A549 treated with AZD9567 at 1 μM for 4 hours (cell line): ENCODE results near the gene FRS2. TPM values are rescaled to one million over a fixed set of nuclear protein-coding genes. Genes with fewer than 3 reads are reported as not detected.

Experiments
- total RNA-seq: library from RNA; stranded (reverse); fragments of 200-300 nt; extraction: Qiagen RNA extraction; gene quantifications from 5 replicates; pipeline ENCODE4 v1.2.3, GENCODE V29; 2022; ENCODE audit not compliant: insufficient read depth

Gene FRS2, protein sequence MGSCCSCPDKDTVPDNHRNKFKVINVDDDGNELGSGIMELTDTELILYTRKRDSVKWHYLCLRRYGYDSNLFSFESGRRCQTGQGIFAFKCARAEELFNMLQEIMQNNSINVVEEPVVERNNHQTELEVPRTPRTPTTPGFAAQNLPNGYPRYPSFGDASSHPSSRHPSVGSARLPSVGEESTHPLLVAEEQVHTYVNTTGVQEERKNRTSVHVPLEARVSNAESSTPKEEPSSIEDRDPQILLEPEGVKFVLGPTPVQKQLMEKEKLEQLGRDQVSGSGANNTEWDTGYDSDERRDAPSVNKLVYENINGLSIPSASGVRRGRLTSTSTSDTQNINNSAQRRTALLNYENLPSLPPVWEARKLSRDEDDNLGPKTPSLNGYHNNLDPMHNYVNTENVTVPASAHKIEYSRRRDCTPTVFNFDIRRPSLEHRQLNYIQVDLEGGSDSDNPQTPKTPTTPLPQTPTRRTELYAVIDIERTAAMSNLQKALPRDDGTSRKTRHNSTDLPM
- 7.8 to 19.1 TPM (median 11.1 TPM) in 5 replicates for total RNA-seq

DNA sequence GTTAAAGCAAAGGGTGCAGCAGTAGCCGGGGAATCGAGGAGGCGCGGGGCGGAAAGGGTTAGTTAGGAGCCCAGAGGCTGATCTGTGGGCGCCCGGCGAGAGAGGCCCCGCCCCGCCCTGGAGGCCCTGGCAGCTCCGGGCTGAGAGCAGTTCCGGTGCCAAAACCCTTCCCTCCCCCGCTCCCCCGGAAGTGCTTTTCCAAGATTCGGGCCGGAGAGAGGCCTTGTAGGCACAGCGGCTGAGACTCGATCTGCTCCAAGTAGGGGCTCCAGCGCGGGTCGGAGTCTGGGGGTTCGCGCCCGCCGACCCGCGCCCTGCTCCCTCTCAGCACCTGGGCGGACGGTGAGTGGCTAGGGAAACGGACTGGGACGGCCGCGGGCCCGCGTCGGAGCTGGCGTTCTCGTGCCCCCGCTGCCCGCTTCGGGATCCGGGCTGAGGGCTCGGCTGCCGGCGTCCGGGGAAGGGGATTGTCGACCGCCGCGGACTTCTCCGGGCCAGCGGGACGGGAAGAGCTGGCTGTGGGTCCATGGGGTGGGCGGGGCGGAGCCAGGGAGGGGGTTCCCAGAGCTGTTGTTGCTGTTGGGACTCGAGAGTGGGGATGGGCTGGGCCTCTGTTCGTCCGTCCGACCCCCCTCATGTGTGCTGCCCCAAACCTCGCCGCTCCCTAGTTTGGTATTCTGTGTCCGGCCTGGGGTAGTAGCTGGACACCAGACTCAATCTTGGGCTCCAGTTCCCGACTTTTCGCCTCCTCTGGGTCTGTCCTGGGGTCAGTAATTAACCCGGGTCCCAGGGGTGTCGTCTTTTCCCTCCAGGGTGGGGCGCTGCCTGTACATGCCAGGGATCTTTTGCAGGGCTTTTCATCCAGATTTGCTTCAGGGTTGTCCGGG is at the start of gene FRS2:
Gene FRS2, plus strand, starts transcription at position 200 of the 887 bp plus-strand sequence. CDS start 98,643 bp downstream, outside the sequence.

DNA sequence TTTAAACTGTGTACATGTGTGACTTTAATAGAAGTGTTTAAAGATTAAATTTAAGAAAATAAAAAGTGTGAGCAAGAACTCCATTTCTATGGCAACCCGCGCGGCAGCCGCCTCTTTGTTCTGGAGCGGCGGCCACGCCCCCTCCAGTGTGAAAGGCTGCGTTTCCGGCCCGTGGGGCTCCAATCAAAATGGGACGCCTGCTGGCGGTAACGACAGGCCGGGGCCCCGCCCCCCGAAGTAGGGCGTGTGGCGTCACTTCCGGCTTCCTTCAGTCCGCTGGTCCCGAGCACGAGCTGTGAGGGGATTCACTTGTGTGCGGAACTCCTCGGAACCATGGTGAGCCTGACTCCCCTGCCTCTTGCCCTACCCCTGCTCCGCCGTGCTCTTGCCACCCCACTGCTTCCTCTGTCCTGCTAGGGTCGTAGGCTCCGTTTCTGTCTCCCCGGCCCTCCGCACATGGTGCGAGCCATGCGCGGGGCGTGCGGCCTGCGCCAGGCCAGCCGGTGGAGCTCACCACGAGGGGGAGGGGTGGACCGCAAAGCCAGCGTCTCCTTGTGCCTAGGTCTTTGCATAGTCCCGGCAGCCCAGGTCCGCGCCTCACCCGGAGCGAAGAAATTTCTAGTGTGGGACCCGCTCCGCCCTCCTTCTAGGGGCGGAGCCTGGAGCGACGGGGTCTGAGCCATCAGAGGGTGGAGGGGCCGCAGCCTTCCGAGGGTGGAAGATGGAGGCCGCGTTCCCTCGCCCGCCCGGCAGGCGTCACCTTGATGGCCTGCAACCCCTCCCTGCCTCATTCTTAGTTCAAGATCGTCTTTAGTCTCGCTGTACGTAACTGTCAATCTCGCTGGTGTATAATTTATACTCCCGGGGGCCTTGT is 115.2 kb downstream of the FRS2 start, which contains the start of gene CCT2:
Gene CCT2, plus strand, starts transcription at position 271 of the 874 bp plus-strand sequence. Its CDS starts 63 bp downstream, at position 334.

DNA sequence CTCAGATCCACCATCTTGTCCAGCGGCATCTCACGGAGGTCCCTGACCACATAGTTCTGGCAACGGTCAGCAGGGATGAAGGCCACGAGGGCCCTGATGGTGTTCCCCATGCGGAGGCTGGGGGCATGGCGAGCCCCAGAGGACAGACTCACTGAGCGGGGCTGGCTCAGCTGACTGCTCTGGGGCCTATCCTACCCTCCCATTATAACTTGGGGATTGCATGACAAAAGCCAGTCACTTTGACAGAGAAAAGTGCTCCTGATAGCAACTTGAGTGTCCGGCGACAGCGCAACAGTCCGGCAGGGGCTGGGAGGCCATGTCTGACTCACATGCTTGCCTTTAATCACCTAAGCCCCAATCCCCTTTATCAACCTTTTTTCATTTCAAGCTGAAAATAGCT is 140.5 kb downstream of the FRS2 start, which contains the start of gene LRRC10:
Gene LRRC10, minus strand, starts transcription at position 179 of the 400 bp plus-strand sequence. Its CDS starts 69 bp downstream, at position 110.

Other genes with a start within 250 kb of the FRS2 start
- gene CPSF6, start 230.8 kb upstream of the FRS2 start, total RNA-seq = 61.2 to 67.6 TPM (median 64.4 TPM) in 5 replicates
- 0.05 to 0.69 TPM (median 0.05 TPM) in 3 of 5 replicates, not detected in the others for gene LYZ, start 122.0 kb upstream of the FRS2 start, total RNA-seq
- gene YEATS4, start 110.6 kb upstream of the FRS2 start, total RNA-seq = 27.8 to 36.7 TPM (median 31.8 TPM) in 5 replicates
- 281 to 353 TPM (median 289 TPM) in 5 replicates for gene CCT2, start 115.1 kb downstream of the FRS2 start, total RNA-seq
- gene LRRC10, start 140.5 kb downstream of the FRS2 start, total RNA-seq = not detected in 5 replicates
- 0.68 to 1.2 TPM (median 0.96 TPM) in 4 of 5 replicates, not detected in the other for gene BEST3, start 228.9 kb downstream of the FRS2 start, total RNA-seq